Measurements from ENCODE around the gene ANKRD34B.

DNA sequence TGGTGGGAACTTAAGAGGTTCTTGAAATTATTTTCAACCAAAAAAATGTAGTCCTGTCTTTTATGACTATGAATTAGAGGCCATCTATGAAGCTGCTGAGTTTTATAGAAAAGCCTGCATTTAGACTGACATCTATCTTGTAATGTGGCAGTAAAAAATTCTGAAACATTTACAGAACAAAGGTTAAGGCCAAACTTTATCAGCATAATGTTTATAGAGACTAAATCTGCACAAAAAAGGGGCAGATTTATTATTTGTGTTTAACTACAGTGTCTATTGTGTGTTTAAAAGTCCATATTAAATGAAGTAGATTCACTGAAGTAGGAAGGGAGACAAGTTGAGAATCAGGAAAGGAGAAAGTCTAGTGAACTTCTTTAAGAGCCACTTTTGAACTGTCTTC is 37.3 kb upstream of the ANKRD34B start:
- TF ChIP-seq, protein P1, sequence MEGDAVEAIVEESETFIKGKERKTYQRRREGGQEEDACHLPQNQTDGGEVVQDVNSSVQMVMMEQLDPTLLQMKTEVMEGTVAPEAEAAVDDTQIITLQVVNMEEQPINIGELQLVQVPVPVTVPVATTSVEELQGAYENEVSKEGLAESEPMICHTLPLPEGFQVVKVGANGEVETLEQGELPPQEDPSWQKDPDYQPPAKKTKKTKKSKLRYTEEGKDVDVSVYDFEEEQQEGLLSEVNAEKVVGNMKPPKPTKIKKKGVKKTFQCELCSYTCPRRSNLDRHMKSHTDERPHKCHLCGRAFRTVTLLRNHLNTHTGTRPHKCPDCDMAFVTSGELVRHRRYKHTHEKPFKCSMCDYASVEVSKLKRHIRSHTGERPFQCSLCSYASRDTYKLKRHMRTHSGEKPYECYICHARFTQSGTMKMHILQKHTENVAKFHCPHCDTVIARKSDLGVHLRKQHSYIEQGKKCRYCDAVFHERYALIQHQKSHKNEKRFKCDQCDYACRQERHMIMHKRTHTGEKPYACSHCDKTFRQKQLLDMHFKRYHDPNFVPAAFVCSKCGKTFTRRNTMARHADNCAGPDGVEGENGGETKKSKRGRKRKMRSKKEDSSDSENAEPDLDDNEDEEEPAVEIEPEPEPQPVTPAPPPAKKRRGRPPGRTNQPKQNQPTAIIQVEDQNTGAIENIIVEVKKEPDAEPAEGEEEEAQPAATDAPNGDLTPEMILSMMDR (IDR thresholded peaks at IDR 0.05; ENCODE audit: insufficient read depth, low read depth, low read length), result no peak
- TF ChIP-seq EZH2 (IDR thresholded peaks at IDR 0.05; ENCODE audit: insufficient read depth, low read length), result no peak
